CD4-positive, alpha-beta T cell (primary cell): ENCODE results near the gene SLC20A1. TPM values are rescaled to one million over a fixed set of nuclear protein-coding genes. Genes with fewer than 3 reads are reported as not detected.

ENCODE experiments used
- ATAC-seq: fragments of 200-7000 bp; cut with Tn5 transposase; one replicate; pipeline ENCODE4 v1.10.0; 2022; ENCODE audit warnings: mild to moderate bottlenecking; ENCODE audit not compliant: poor library complexity
- CTCF ChIA-PET: fragments of 350-600 bp; sonication (Branson Sonifier 250); formaldehyde crosslinking; loops from one replicate; lab custom pipeline; 2021; ENCODE audit warnings: antibody characterized with exemption, inconsistent platforms; lab: Charles Lee
- POLR2A ChIA-PET: fragments of 350-600 bp; sonication (Branson Sonifier 250); formaldehyde crosslinking; loops from one replicate; lab custom pipeline; 2021; ENCODE audit warnings: antibody characterized with exemption, inconsistent platforms; lab: Charles Lee
- DNase-seq, 14 experiments: peaks; one replicate each; pipeline ENCODE4 v3.0.0-alpha.2; 2013 to 2020; ENCODE audit warnings: mixed read lengths in 2 of 14
- H3K27ac ChIP-seq, 2 donors: one replicate each; pipeline versions ENCODE4 v1.5.1 to v1.7.0; 2013; ENCODE audit warnings: low read length in 2 of 2, low read depth in 1 of 2, mild to moderate bottlenecking in 1 of 2
- H3K27me3 ChIP-seq, 2 experiments: 1 replicate in 1 of 2; 2 replicates in 1 of 2; pipeline versions ENCODE4 v1.6.1 to v1.7.0; 2013; ENCODE audit warnings: low read length in 2 of 2, control low read depth in 1 of 2, mild to moderate bottlenecking in 1 of 2, moderate library complexity in 1 of 2; ENCODE audit not compliant: insufficient read depth in 2 of 2, control insufficient read depth in 1 of 2
- H3K36me3 ChIP-seq: one replicate; pipeline ENCODE4 v1.6.1; 2013; ENCODE audit warnings: low read length, control low read depth; ENCODE audit not compliant: insufficient read depth
- H3K4me1 ChIP-seq: one replicate; pipeline ENCODE4 v1.6.1; 2013; ENCODE audit warnings: low read length, control low read depth; ENCODE audit not compliant: insufficient read depth
- H3K4me3 ChIP-seq: one replicate; pipeline ENCODE4 v1.5.1; 2013; ENCODE audit warnings: mild to moderate bottlenecking, low read length, moderate library complexity
- H3K9me3 ChIP-seq, 2 experiments: 1 replicate in 1 of 2; 2 replicates in 1 of 2; pipeline versions ENCODE4 v1.6.1 to v1.7.0; 2013; ENCODE audit warnings: low read length in 2 of 2, mild to moderate bottlenecking in 2 of 2, control low read depth in 1 of 2, moderate library complexity in 1 of 2; ENCODE audit not compliant: control insufficient read depth in 1 of 2, insufficient read depth in 1 of 2
- H3K27ac Mint-ChIP-seq: one replicate; pipeline ENCODE4 v1.8.0; 2020; ENCODE audit warnings: mixed read lengths
- H3K27me3 Mint-ChIP-seq: one replicate; pipeline ENCODE4 v1.8.0; 2021; ENCODE audit warnings: mixed read lengths
- H3K36me3 Mint-ChIP-seq: one replicate; pipeline ENCODE4 v1.8.0; 2021; ENCODE audit warnings: low read depth, mixed read lengths
- H3K4me1 Mint-ChIP-seq: one replicate; pipeline ENCODE4 v1.8.0; 2021; ENCODE audit warnings: low read depth, mixed read lengths
- H3K4me3 Mint-ChIP-seq: one replicate; pipeline ENCODE4 v1.8.0; 2020; ENCODE audit warnings: mild to moderate bottlenecking, mixed read lengths
- H3K9me3 Mint-ChIP-seq: one replicate; pipeline ENCODE4 v1.8.0; 2020; ENCODE audit warnings: mixed read lengths
- intact Hi-C, 2 experiments: fragments of 100-400 bp; cut with DNase I in 1 of 2; cut with micrococcal nuclease in 1 of 2; formaldehyde crosslinking; loops; one replicate each; pipeline versions ENCODE4 v1.15.1 to v1.9.0; 2023 to 2025; cut with DNase I, micrococcal nuclease
- total RNA-seq, 174 experiments: library from RNA in 2 of 174; stranded (reverse) in 2 of 174; gene quantifications; one replicate each; pipeline ENCODE4 v1.2.3 and lab custom pipeline; 2021 to 2026
- TF ChIP-seq, protein P1 (sequence below): fragments of 200-600 bp; IDR thresholded peaks from one replicate; pipeline ENCODE4 v1.8.0; 2022; ENCODE audit warnings: antibody characterized with exemption, mild to moderate bottlenecking

Gene SLC20A1
- total RNA-seq, 2 experiments from 2014 or later, result 130 to 139 TPM

DNA sequence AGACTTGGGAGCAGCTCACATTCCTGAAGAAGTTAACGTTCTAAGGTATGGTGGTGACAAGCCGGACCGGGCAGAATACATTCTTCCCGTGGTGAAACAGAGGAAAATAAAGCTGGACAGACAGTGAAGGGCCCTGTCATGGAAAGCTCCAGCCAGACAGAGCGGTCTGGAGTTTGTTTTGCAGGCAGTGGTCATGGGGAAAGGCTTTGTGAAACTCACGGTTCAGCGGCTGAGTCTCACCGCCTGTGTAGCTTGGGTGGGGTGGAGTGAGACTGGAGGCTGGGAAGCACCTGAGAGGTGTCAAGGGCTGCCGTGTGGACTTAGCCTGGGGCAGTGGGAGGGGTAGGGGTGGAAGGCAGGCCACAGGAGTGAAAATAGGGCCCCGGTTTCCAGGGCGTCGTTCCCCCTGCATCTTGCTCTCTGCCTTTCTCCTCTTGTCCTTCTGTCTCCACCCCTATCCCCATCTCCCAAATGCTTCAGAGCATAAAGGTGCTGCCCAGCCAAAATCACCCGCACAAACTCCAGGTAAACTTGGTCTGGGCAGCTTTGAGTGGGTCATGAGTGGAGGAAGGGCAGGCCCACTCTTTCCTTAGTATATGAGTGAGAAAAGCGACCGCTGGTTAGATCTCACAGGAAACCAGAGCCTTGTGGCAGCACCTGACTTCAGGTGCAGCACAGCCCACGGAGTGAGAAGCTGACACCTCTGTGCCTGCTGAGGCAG is 11.4 kb upstream of the SLC20A1 start:
- Mint-ChIP-seq H3K4me3 (peak overlapping the region; percentile 50), H3K27me3 (no peaks in the 10 kb centered on the region), H3K27ac (peak overlapping the region; percentile 71), H3K4me1 (peaks cover 71% of the 10 kb centered on the region), H3K36me3 (peaks cover 4% of the 10 kb centered on the region), H3K9me3 (no peaks in the 10 kb centered on the region)
- peaks cover 78% of the 10 kb centered on the region for H3K4me1 ChIP-seq
- ChIA-PET POLR2A (interaction anchor here (1.3 to 14.2 kb wide), 4 partner anchors 8 to 19 kb away, joined by 3 to 239 read pairs (median 5); partner anchors contain the start of gene SLC20A1), CTCF (interaction anchor here (1.2 to 2.5 kb wide), 2 partner anchors 12 to 56 kb away, joined by 3 to 11 read pairs; partner anchors contain the start of gene SLC20A1)
- H3K36me3 ChIP-seq, result no peaks in the 10 kb centered on the region
- DNase-seq, result peak in 6 of 14 experiments; percentile 11 to 70 (median 54)
- H3K27ac ChIP-seq, result peak overlapping the region in 1 of 2 donors; percentile 47
- H3K27me3 ChIP-seq, result no peaks in the 10 kb centered on the region
- TF ChIP-seq, protein P1, sequence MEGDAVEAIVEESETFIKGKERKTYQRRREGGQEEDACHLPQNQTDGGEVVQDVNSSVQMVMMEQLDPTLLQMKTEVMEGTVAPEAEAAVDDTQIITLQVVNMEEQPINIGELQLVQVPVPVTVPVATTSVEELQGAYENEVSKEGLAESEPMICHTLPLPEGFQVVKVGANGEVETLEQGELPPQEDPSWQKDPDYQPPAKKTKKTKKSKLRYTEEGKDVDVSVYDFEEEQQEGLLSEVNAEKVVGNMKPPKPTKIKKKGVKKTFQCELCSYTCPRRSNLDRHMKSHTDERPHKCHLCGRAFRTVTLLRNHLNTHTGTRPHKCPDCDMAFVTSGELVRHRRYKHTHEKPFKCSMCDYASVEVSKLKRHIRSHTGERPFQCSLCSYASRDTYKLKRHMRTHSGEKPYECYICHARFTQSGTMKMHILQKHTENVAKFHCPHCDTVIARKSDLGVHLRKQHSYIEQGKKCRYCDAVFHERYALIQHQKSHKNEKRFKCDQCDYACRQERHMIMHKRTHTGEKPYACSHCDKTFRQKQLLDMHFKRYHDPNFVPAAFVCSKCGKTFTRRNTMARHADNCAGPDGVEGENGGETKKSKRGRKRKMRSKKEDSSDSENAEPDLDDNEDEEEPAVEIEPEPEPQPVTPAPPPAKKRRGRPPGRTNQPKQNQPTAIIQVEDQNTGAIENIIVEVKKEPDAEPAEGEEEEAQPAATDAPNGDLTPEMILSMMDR, result no peak
- H3K4me3 ChIP-seq, result no peak overlapping the region
- intact Hi-C loops, result loop anchor here in 1 of 2 experiments (5.0 kb wide), 1 partner anchor 33 kb away; no protein-coding TSS in a partner anchor
- peak; percentile 21 for ATAC-seq
- no peaks in the 10 kb centered on the region for H3K9me3 ChIP-seq

- no peak overlapping the region for H3K4me3 ChIP-seq
- Mint-ChIP-seq H3K36me3 (peaks cover 4% of the 10 kb centered on the region), H3K4me1 (peaks cover 66% of the 10 kb centered on the region), H3K27me3 (no peaks in the 10 kb centered on the region), H3K9me3 (no peaks in the 10 kb centered on the region), H3K27ac (peak overlapping the region; percentile 71), H3K4me3 (peak overlapping the region; percentile 50)
- H3K27ac ChIP-seq, result peak overlapping the region in 1 of 2 donors; percentile 47
- peaks cover 73% of the 10 kb centered on the region for H3K4me1 ChIP-seq
- no peaks in the 10 kb centered on the region for H3K27me3 ChIP-seq
- no peaks in the 10 kb centered on the region for H3K36me3 ChIP-seq
- ATAC-seq, result no peak
- POLR2A ChIA-PET, result interaction anchor here (1.3 to 14.2 kb wide), 4 partner anchors 8 to 19 kb away, joined by 3 to 239 read pairs (median 5); partner anchors contain the start of gene SLC20A1
- intact Hi-C loops, result loop anchor here in 1 of 2 experiments (5.0 kb wide), 1 partner anchor 32 kb away; no protein-coding TSS in a partner anchor
- no peak for DNase-seq
- CTCF ChIA-PET, result interaction anchor here (0.9 to 2.5 kb wide), 3 partner anchors 8 to 56 kb away, joined by 3 to 11 read pairs (median 3); partner anchors contain the start of gene SLC20A1
- no peaks in the 10 kb centered on the region for H3K9me3 ChIP-seq
- TF ChIP-seq, protein P1, result no peak
These were observed 10.9 kb upstream of the SLC20A1 start for GRCh38 chr2:112634874-112635157.

- Mint-ChIP-seq H3K4me1 (peaks cover 47% of the 10 kb centered on the region), H3K27me3 (no peaks in the 10 kb centered on the region), H3K36me3 (no peaks in the 10 kb centered on the region), H3K27ac (no peak overlapping the region), H3K9me3 (no peaks in the 10 kb centered on the region), H3K4me3 (no peak overlapping the region)
- CTCF ChIA-PET, result no interaction called here
- Histone ChIP-seq H3K27ac (no peak overlapping the region), H3K4me1 (peaks cover 54% of the 10 kb centered on the region), H3K27me3 (no peaks in the 10 kb centered on the region), H3K9me3 (no peaks in the 10 kb centered on the region), H3K36me3 (no peaks in the 10 kb centered on the region), H3K4me3 (no peak overlapping the region)
- ATAC-seq, result no peak
- intact Hi-C loops, result no loop called here
- POLR2A ChIA-PET, result interaction anchor here (14.2 kb wide), 1 partner anchor 9 kb away, joined by 239 read pairs; the partner anchor contains the start of gene SLC20A1
- peak in 1 of 14 experiments; percentile 37 for DNase-seq
- TF ChIP-seq, protein P1, result no peak
These were observed 9.0 kb upstream of the SLC20A1 start for GRCh38 chr2:112636605-112637288.
